ENCODE results near the gene NHERF2.

Gene NHERF2

DNA sequence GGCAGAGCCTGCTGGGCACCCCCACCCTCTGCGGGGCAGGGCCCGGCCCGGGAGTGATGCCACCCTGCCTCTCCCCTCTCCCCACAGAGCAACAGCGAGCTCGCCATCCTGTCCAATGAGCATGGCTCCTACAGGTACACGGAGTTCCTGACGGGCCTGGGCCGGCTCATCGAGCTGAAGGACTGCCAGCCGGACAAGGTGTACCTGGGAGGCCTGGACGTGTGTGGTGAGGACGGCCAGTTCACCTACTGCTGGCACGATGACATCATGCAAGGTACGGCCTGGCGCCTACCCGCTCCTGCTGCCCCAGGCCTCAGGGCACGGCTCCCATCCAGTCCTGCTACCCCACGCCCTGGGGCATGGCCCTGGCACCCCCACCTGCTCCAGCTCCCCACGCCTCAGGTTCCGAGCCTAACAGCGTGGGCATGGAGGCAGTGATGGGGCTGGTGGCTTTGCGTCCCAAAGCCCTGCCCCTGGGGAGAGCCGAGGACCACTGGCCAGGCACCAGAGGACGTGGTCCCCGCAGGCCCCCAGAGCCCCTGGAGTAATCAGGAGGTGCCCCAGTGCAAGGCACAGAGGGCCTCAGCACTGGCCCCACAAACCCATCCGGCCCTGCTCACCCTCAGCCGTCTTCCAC is 59.5 kb downstream of the NHERF2 start:
- H3K4me3 ChIP-seq (ENCODE audit: low read length) = no peak overlapping the region
- TF ChIP-seq, protein P1, sequence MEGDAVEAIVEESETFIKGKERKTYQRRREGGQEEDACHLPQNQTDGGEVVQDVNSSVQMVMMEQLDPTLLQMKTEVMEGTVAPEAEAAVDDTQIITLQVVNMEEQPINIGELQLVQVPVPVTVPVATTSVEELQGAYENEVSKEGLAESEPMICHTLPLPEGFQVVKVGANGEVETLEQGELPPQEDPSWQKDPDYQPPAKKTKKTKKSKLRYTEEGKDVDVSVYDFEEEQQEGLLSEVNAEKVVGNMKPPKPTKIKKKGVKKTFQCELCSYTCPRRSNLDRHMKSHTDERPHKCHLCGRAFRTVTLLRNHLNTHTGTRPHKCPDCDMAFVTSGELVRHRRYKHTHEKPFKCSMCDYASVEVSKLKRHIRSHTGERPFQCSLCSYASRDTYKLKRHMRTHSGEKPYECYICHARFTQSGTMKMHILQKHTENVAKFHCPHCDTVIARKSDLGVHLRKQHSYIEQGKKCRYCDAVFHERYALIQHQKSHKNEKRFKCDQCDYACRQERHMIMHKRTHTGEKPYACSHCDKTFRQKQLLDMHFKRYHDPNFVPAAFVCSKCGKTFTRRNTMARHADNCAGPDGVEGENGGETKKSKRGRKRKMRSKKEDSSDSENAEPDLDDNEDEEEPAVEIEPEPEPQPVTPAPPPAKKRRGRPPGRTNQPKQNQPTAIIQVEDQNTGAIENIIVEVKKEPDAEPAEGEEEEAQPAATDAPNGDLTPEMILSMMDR (conservative IDR thresholded peaks at IDR 0.05; ENCODE audit: low read depth, low read length) = no peak
- no peak for DNase-seq (ENCODE audit: low read depth)

DNA sequence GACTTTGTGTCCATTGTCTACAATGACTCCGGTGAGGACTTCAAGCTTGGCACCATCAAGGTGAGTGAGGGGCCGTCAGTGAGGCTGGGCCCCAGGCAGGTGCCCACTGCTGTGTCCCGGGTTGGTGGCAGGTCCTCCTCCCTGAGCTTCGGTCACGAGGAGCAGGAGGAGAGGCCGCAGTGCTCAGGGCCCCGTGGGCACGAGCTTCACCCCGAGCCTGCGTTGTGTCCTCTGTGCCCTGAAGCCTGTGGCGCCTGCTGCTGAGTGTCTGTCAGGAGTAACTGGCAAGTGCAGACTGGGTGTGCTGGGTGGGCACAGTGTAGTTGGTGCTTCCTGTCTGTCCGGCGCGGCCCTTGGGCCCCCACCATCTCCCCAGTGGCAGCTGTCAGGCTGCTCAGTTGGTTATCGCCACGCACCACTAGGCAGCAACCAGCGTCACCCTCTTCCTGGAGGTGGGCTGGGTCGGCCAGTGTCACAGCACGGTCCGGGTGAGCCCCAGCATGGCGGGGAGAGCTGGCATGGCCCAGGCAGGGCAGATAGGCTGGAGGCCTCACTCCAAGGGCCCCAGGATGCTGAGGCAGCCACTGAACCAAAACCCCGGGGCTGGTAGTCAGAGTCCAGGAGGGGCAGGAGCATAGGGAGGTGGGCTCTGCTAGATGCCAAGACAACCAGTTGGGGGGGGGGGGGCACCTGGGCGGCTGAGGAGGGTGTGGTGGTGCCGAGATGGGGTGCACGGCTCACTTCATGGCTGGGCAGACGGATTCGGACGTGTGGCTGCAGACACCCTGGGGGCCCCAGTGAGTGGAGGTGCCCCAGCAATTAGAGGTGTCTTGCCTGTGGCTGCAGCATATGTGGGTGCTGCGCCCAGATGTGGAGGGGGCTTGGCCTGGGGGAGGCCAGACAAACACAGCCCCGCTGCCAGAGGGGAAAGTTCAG is 60.4 kb downstream of the NHERF2 start:
- no peak for DNase-seq (ENCODE audit: low read depth)
- TF ChIP-seq, protein P1 (conservative IDR thresholded peaks at IDR 0.05; ENCODE audit: low read depth, low read length) = no peak
- no peak overlapping the region for H3K4me3 ChIP-seq (ENCODE audit: low read length)

DNA sequence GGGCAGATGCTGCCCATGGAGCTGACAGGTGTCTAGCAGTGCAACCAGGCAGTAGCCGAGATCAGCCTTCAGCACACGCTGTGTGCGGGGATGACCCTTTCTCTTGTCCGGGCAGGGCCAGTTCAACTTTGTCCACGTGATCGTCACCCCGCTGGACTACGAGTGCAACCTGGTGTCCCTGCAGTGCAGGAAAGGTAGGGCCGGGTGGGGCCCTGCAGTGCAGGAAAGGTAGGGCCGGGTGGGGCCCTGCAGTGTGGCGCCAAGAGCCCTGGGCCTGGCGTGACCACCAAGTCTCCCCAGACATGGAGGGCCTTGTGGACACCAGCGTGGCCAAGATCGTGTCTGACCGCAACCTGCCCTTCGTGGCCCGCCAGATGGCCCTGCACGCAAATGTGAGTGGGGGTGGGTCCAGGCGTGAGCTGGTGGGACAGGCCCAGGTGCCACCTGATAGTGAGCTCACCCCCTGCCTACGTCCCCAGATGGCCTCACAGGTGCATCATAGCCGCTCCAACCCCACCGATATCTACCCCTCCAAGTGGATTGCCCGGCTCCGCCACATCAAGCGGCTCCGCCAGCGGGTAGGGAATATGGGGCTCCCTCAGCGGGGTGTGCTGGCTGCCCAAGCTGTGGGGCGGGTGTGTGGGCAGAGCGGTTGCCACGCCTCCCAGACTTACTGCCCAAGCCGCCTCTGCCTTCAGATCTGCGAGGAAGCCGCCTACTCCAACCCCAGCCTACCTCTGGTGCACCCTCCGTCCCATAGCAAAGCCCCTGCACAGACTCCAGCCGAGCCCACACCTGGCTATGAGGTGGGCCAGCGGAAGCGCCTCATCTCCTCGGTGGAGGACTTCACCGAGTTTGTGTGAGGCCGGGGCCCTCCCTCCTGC is 61.3 kb downstream of the NHERF2 start:
- no peak overlapping the region for H3K4me3 ChIP-seq (ENCODE audit: low read length)
- TF ChIP-seq, protein P1 (conservative IDR thresholded peaks at IDR 0.05; ENCODE audit: low read depth, low read length) = no peak
- DNase-seq (ENCODE audit: low read depth) = no peak
